ENCODE results near the gene AMMECR1L. TPM values are rescaled to one million over a fixed set of nuclear protein-coding genes. Genes with fewer than 3 reads are reported as not detected.
"Not testable (repeated sequence)": the region's sequence is repeated elsewhere in the genome, so short reads cannot be mapped to it uniquely, and the experiment has no call there.

AMMECR1L gene
- total RNA-seq, 1 experiment from 2014 or later = 19.1 TPM

- DNase-seq (ENCODE audit: low read depth, low spot score) (no peak), ATAC-seq (no peak)
- ChIA-PET CTCF (no interaction called here), POLR2A (no interaction called here), RAD21 (ENCODE audit: low non-redundant PET in 1 of 2, low total read pairs in 2 of 2, uncharacterized antibody in 2 of 2, unreplicated experiment in 2 of 2) (no interaction called here)
- TF ChIP-seq CTCF (IDR thresholded peaks at IDR 0.05 in 2 of 3, conservative IDR thresholded peaks at IDR 0.05 in 1 of 3; ENCODE audit: borderline replicate concordance in 1 of 3, insufficient read depth in 1 of 3, low read depth in 2 of 3, low read length in 2 of 3) (no peak), TCF7L2 (IDR thresholded peaks at IDR 0.05; ENCODE audit: borderline replicate concordance, extremely low read depth, insufficient read depth, insufficient read length) (no peak), CEBPB (IDR thresholded peaks at IDR 0.05; ENCODE audit: low read depth) (no peak), ATF3 (IDR thresholded peaks at IDR 0.05) (no peak), MAX (IDR thresholded peaks at IDR 0.05) (no peak), RAD21 (IDR thresholded peaks at IDR 0.05; ENCODE audit: low read depth) (no peak), JUND (IDR thresholded peaks at IDR 0.05) (no peak), SIN3A (IDR thresholded peaks at IDR 0.05; ENCODE audit: low read depth) (no peak), EZH2phosphoT487 (IDR thresholded peaks at IDR 0.05; ENCODE audit: borderline replicate concordance) (no peak), ZNF274 (IDR thresholded peaks at IDR 0.05; ENCODE audit: low read depth, low read length) (no peak), ZBTB33 (IDR thresholded peaks at IDR 0.05; ENCODE audit: extremely low read depth, insufficient replicate concordance, low read length) (no peak), FOSL1 (IDR thresholded peaks at IDR 0.05; ENCODE audit: low read depth) (no peak)
- Histone ChIP-seq H3K79me2 (ENCODE audit: insufficient read depth, low read length) (peaks cover 12% of the 10 kb centered on the region), H3K4me3 (replicated peaks in 1 of 2; ENCODE audit: low read depth in 1 of 2, low read length in 2 of 2) (no peak overlapping the region), H2AFZ (ENCODE audit: low read depth, low read length, poor library complexity, severe bottlenecking) (no peak overlapping the region), H4K20me1 (ENCODE audit: insufficient read depth) (no peaks in the 10 kb centered on the region; the same call in 1 of the 2 replicates), H3K9me3 (ENCODE audit: control insufficient read depth in 1 of 2, insufficient read depth in 1 of 2, low read depth in 1 of 2, low read length in 2 of 2) (no peaks in the 10 kb centered on the region), H3K4me2 (ENCODE audit: low read length) (no peak overlapping the region), H3K4me1 (ENCODE audit: control insufficient read depth in 1 of 2, insufficient read depth in 2 of 2, low read length in 2 of 2) (peaks cover 3 to 10% of the 10 kb centered on the region in 2 experiments; a peak in 3 of 4 replicates), H3K27ac (ENCODE audit: low read depth, low read length) (no peak overlapping the region), H3K9ac (ENCODE audit: low read length) (no peak overlapping the region), H3K27me3 (ENCODE audit: insufficient read depth, low read length) (0 out of 2 replicates have a peak, but pooled peaks cover 4% of the 10 kb centered on the region), H3K9me2 (ENCODE audit: insufficient read depth) (no peaks in the 10 kb centered on the region), H3K36me3 (ENCODE audit: control insufficient read depth in 1 of 2, insufficient read depth in 2 of 2, low read length in 2 of 2) (no peaks in the 10 kb centered on the region)
- intact Hi-C loops (cut with micrococcal nuclease) = no loop called here
- BruUV-seq (replicated peaks) = no TSS peak
Measured at GRCh38 chr2:127814677-127815076, 71.1 kb downstream of the AMMECR1L start.

- H3K4me2 ChIP-seq (ENCODE audit: low read length); BruUV-seq (replicated peaks); H3K27ac ChIP-seq (ENCODE audit: low read depth, low read length); H2AFZ ChIP-seq (ENCODE audit: low read depth, low read length, poor library complexity, severe bottlenecking); H3K36me3 ChIP-seq (ENCODE audit: control insufficient read depth in 1 of 2, insufficient read depth in 2 of 2, low read length in 2 of 2); DNase-seq (ENCODE audit: low read depth, low spot score); H3K9me3 ChIP-seq (ENCODE audit: control insufficient read depth in 1 of 2, insufficient read depth in 1 of 2, low read depth in 1 of 2, low read length in 2 of 2); H4K20me1 ChIP-seq (ENCODE audit: insufficient read depth); CTCF ChIA-PET; H3K4me3 ChIP-seq (replicated peaks in 1 of 2; ENCODE audit: low read depth in 1 of 2, low read length in 2 of 2); RAD21 ChIA-PET (ENCODE audit: low non-redundant PET in 1 of 2, low total read pairs in 2 of 2, uncharacterized antibody in 2 of 2, unreplicated experiment in 2 of 2); H3K9ac ChIP-seq (ENCODE audit: low read length); POLR2A ChIA-PET; H3K27me3 ChIP-seq (ENCODE audit: insufficient read depth, low read length); intact Hi-C loops (cut with micrococcal nuclease); H3K9me2 ChIP-seq (ENCODE audit: insufficient read depth); ATAC-seq: not testable (repeated sequence)
- Histone ChIP-seq H3K4me1 (ENCODE audit: control insufficient read depth in 1 of 2, insufficient read depth in 2 of 2, low read length in 2 of 2) (peaks cover 7 to 21% of the 10 kb centered on the region in 2 experiments; a peak in 3 of 4 replicates), H3K79me2 (ENCODE audit: insufficient read depth, low read length) (peaks cover 34% of the 10 kb centered on the region)
Measured at GRCh38 chr2:127812441-127812840, 73.3 kb downstream of the AMMECR1L start.

Measured in HCT116 (cell line).